HL-60 (cell line): ENCODE measurements around the gene RCL1.

Source experiments
- DNase-seq, 2 experiments: peaks; one replicate each; pipeline ENCODE4 v3.0.0-alpha.2; 2010 to 2020; ENCODE audit warnings: low read depth in 1 of 2, low spot score in 1 of 2
- H3K27ac ChIP-seq: fragments of 250-450 bp; sonication (Bioruptor Pico); replicated peaks from 2 replicates; pipeline ENCODE4 v1.5.1; 2020; ENCODE audit warnings: mild to moderate bottlenecking, moderate library complexity
- H3K27me3 ChIP-seq: fragments of 250-450 bp; sonication (Bioruptor Pico); 2 replicates; pipeline ENCODE4 v1.5.1; 2021; ENCODE audit warnings: mild to moderate bottlenecking, moderate library complexity; ENCODE audit not compliant: insufficient read depth, poor library complexity, severe bottlenecking
- H3K4me3 ChIP-seq: replicated peaks from 2 replicates; pipeline ENCODE4 v1.5.1; 2011; ENCODE audit warnings: mild to moderate bottlenecking, control low read depth, low read length; ENCODE audit not compliant: insufficient read depth
- GABPA ChIP-seq: IDR thresholded peaks from 2 replicates; pipeline ENCODE4 v1.6.1; 2012; ENCODE audit warnings: low read depth
- POLR2AphosphoS5 ChIP-seq: IDR thresholded peaks from 2 replicates; pipeline ENCODE4 v1.6.1; 2012; ENCODE audit warnings: low read depth
- REST ChIP-seq: IDR thresholded peaks from 2 replicates; pipeline ENCODE4 v1.6.1; 2012; ENCODE audit warnings: low read depth; ENCODE audit not compliant: insufficient replicate concordance
- SPI1 ChIP-seq: IDR thresholded peaks from 2 replicates; pipeline ENCODE4 v1.6.1; 2012; ENCODE audit warnings: low read depth, mild to moderate bottlenecking, borderline replicate concordance
- TF ChIP-seq, protein P1 (sequence below): IDR thresholded peaks from one replicate; pipeline ENCODE4 v1.5.1; 2011; ENCODE audit warnings: low read length, control low read depth, inconsistent platforms; ENCODE audit not compliant: insufficient read depth

Gene RCL1

DNA sequence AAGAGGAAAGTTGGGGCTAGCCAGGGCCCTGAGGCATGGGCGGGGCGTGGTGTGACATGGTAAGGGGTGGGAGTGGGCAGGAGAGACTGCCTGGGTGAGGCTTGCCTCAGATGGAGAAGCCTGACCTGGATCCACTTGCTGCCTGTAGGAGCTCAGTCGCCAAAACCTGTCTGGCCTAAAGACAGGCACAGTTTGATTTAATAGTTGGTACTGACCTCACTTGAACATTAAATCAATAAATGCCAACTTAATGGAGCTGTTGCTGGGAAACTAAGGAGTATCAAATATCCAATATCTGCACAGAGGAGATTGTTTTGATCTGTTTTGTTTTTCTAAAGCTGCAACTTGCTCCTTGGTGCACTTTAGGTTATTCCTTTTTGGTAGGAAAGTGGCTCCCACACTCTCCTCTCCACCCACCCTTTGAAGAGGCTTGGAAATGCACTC lies 86.4 kb downstream of the RCL1 start:
- no peak for DNase-seq

DNA sequence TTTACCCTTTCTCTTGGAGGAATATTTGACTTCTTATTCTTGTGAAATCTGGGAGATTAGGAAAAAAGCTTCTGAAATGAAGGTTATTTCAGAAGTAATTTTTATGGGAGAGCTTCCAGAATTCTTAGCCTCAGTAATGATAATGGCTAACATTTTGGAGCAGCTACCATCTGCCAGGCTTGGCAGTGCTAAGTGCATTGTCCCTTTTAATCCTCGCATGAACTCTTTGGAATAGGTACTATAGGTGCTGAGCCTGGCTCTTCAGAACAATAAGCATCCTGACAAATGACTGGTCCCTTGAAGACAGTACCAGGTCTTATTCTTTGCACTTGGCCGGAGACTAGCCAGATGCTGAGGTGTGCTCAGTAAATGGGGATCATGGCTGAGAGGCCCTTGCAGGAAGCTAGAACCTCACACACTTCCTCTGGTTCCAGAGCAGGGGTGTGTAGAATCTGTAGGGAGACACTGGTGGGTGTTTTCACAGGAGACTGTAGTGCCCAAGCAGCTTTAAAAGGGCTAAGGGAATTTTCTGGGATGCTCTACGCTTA lies 90.7 kb downstream of the RCL1 start:
- DNase-seq: no peak
- no peak for TF ChIP-seq GABPA
- TF ChIP-seq, protein P1, sequence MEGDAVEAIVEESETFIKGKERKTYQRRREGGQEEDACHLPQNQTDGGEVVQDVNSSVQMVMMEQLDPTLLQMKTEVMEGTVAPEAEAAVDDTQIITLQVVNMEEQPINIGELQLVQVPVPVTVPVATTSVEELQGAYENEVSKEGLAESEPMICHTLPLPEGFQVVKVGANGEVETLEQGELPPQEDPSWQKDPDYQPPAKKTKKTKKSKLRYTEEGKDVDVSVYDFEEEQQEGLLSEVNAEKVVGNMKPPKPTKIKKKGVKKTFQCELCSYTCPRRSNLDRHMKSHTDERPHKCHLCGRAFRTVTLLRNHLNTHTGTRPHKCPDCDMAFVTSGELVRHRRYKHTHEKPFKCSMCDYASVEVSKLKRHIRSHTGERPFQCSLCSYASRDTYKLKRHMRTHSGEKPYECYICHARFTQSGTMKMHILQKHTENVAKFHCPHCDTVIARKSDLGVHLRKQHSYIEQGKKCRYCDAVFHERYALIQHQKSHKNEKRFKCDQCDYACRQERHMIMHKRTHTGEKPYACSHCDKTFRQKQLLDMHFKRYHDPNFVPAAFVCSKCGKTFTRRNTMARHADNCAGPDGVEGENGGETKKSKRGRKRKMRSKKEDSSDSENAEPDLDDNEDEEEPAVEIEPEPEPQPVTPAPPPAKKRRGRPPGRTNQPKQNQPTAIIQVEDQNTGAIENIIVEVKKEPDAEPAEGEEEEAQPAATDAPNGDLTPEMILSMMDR: no peak
- TF ChIP-seq SPI1: no peak
- no peak for TF ChIP-seq POLR2AphosphoS5
- no peak for TF ChIP-seq REST

More for the DNA sequence above, 86.4 kb downstream of the RCL1 start:
- no peaks in the 10 kb centered on the region for H3K27me3 ChIP-seq
- H3K4me3 ChIP-seq: no peak overlapping the region
- no peak overlapping the region for H3K27ac ChIP-seq
- TF ChIP-seq POLR2AphosphoS5 (no peak), SPI1 (no peak), REST (no peak), GABPA (no peak)
- TF ChIP-seq, protein P1: no peak

GRCh38 chr9:4886698-4887097 lies 94.0 kb downstream of the RCL1 start:
- Histone ChIP-seq H3K27me3 (no peaks in the 10 kb centered on the region), H3K27ac (no peak overlapping the region), H3K4me3 (no peak overlapping the region)
- TF ChIP-seq SPI1: no peak
- TF ChIP-seq POLR2AphosphoS5: no peak
- TF ChIP-seq, protein P1: no peak
- TF ChIP-seq GABPA: no peak
- no peak for TF ChIP-seq REST
- DNase-seq: no peak

More for the DNA sequence above, 90.7 kb downstream of the RCL1 start:
- Histone ChIP-seq H3K27me3 (no peaks in the 10 kb centered on the region), H3K4me3 (no peak overlapping the region), H3K27ac (no peak overlapping the region)
